Measurements from ENCODE around the gene QPCTL. TPM values are rescaled to one million over a fixed set of nuclear protein-coding genes. Genes with fewer than 3 reads are reported as not detected.

QPCTL gene
- total and polyA plus RNA-seq, 2 of the 13 experiments (the other 11 are each of a cell fraction or from before 2014, with no cell fraction given): 16.0 to 19.1 TPM

DNA sequence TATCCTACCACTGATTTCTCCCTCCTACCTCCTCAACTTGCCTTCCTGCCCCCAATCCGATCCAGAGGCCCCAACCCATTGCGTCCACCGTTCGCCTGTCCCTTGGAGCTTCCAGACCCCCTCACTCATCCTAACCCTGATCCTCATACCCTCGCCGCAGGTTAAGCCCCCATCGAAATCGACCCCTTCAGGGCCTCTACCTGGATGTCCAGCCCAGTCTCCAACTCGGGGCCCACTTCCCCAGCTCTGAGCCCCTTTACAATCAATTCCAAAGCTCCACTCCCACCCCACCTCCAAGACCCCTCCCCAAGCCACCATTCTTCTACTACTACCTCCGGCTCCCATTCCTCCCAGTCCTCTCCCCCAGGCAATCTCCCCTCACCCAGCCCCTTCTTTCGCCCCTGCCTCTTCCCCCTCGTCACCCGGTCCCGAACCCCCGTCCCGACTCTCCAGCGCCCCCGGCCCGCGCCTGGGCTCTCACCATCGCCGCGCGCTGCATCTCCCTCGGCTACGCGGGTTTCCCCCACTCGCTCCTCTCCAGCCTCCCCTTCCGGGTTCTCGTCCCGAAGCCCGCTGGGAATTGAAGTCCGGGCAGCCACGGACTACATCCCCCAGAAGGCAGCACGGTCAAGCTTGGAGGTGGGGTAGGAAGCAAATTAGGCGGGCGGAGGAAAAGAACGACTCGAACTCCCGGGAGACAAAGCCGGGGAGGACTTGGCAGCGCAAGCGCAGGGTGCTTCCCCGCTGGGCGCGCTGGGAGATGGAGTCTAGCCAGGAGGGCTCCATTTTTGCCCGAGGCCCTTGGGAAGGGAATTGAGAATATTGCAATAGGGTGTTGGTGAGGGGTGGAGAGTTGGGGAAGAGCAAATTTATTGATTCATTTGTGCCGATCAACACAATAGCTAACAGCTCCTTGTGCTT, 38.2 kb downstream of the QPCTL start, which contains the start of gene FBXO46 (continued):
- TF ChIP-seq, protein P1, sequence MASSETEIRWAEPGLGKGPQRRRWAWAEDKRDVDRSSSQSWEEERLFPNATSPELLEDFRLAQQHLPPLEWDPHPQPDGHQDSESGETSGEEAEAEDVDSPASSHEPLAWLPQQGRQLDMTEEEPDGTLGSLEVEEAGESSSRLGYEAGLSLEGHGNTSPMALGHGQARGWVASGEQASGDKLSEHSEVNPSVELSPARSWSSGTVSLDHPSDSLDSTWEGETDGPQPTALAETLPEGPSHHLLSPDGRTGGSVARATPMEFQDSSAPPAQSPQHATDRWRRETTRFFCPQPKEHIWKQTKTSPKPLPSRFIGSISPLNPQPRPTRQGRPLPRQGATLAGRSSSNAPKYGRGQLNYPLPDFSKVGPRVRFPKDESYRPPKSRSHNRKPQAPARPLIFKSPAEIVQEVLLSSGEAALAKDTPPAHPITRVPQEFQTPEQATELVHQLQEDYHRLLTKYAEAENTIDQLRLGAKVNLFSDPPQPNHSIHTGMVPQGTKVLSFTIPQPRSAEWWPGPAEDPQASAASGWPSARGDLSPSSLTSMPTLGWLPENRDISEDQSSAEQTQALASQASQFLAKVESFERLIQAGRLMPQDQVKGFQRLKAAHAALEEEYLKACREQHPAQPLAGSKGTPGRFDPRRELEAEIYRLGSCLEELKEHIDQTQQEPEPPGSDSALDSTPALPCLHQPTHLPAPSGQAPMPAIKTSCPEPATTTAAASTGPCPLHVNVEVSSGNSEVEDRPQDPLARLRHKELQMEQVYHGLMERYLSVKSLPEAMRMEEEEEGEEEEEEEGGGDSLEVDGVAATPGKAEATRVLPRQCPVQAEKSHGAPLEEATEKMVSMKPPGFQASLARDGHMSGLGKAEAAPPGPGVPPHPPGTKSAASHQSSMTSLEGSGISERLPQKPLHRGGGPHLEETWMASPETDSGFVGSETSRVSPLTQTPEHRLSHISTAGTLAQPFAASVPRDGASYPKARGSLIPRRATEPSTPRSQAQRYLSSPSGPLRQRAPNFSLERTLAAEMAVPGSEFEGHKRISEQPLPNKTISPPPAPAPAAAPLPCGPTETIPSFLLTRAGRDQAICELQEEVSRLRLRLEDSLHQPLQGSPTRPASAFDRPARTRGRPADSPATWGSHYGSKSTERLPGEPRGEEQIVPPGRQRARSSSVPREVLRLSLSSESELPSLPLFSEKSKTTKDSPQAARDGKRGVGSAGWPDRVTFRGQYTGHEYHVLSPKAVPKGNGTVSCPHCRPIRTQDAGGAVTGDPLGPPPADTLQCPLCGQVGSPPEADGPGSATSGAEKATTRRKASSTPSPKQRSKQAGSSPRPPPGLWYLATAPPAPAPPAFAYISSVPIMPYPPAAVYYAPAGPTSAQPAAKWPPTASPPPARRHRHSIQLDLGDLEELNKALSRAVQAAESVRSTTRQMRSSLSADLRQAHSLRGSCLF (CRISPR knock-in tag; IDR thresholded peaks at IDR 0.05; ENCODE audit: borderline replicate concordance): no peak
- TF ChIP-seq HNF4G (IDR thresholded peaks at IDR 0.05; ENCODE audit: borderline replicate concordance, low read depth, low read length): no peak
- no peak for TF ChIP-seq HNF4G (CRISPR knock-in tag; IDR thresholded peaks at IDR 0.05; ENCODE audit: borderline replicate concordance, low read depth)
- TF ChIP-seq MEIS2 (CRISPR knock-in tag; IDR thresholded peaks at IDR 0.05): no peak
- TF ChIP-seq, protein P2, sequence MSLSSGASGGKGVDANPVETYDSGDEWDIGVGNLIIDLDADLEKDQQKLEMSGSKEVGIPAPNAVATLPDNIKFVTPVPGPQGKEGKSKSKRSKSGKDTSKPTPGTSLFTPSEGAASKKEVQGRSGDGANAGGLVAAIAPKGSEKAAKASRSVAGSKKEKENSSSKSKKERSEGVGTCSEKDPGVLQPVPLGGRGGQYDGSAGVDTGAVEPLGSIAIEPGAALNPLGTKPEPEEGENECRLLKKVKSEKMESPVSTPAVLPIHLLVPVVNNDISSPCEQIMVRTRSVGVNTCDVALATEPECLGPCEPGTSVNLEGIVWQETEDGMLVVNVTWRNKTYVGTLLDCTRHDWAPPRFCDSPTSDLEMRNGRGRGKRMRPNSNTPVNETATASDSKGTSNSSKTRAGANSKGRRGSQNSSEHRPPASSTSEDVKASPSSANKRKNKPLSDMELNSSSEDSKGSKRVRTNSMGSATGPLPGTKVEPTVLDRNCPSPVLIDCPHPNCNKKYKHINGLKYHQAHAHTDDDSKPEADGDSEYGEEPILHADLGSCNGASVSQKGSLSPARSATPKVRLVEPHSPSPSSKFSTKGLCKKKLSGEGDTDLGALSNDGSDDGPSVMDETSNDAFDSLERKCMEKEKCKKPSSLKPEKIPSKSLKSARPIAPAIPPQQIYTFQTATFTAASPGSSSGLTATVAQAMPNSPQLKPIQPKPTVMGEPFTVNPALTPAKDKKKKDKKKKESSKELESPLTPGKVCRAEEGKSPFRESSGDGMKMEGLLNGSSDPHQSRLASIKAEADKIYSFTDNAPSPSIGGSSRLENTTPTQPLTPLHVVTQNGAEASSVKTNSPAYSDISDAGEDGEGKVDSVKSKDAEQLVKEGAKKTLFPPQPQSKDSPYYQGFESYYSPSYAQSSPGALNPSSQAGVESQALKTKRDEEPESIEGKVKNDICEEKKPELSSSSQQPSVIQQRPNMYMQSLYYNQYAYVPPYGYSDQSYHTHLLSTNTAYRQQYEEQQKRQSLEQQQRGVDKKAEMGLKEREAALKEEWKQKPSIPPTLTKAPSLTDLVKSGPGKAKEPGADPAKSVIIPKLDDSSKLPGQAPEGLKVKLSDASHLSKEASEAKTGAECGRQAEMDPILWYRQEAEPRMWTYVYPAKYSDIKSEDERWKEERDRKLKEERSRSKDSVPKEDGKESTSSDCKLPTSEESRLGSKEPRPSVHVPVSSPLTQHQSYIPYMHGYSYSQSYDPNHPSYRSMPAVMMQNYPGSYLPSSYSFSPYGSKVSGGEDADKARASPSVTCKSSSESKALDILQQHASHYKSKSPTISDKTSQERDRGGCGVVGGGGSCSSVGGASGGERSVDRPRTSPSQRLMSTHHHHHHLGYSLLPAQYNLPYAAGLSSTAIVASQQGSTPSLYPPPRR (CRISPR knock-in tag; IDR thresholded peaks at IDR 0.05; ENCODE audit: borderline replicate concordance): no peak
- TF ChIP-seq HDAC1 (CRISPR knock-in tag; IDR thresholded peaks at IDR 0.05): peak; percentile 83
- TF ChIP-seq NFYB (CRISPR knock-in tag; IDR thresholded peaks at IDR 0.05): peak; percentile 47; the same call in 1 of the 2 replicates
- peak; percentile 8; the same call in 1 of the 2 replicates for TF ChIP-seq ZBTB20 (CRISPR knock-in tag; IDR thresholded peaks at IDR 0.05; ENCODE audit: borderline replicate concordance, low read depth)
- TF ChIP-seq KDM6A (CRISPR knock-in tag; IDR thresholded peaks at IDR 0.05; ENCODE audit: low read depth): no peak
- TF ChIP-seq RXRB (CRISPR knock-in tag; IDR thresholded peaks at IDR 0.05; ENCODE audit: borderline replicate concordance): no peak
- TF ChIP-seq AHR (CRISPR knock-in tag; IDR thresholded peaks at IDR 0.05): no peak
- no peak for TF ChIP-seq NR2F6 (IDR thresholded peaks at IDR 0.05)
- TF ChIP-seq NR2F6 (CRISPR knock-in tag; IDR thresholded peaks at IDR 0.05): peak; percentile 6; the same call in 1 of the 2 replicates
- TF ChIP-seq U2AF1 (optimal IDR thresholded peaks at IDR 0.05; ENCODE audit: low read depth, low read length): no peak
- TF ChIP-seq MED8 (CRISPR knock-in tag; IDR thresholded peaks at IDR 0.05; ENCODE audit: insufficient replicate concordance): peak; percentile 47
- no peak for TF ChIP-seq KDM1A (CRISPR knock-in tag; IDR thresholded peaks at IDR 0.05)
- no peak for TF ChIP-seq SYNCRIP (IDR thresholded peaks at IDR 0.05; ENCODE audit: insufficient read depth, low read depth, low read length)
- TF ChIP-seq, protein P3, sequence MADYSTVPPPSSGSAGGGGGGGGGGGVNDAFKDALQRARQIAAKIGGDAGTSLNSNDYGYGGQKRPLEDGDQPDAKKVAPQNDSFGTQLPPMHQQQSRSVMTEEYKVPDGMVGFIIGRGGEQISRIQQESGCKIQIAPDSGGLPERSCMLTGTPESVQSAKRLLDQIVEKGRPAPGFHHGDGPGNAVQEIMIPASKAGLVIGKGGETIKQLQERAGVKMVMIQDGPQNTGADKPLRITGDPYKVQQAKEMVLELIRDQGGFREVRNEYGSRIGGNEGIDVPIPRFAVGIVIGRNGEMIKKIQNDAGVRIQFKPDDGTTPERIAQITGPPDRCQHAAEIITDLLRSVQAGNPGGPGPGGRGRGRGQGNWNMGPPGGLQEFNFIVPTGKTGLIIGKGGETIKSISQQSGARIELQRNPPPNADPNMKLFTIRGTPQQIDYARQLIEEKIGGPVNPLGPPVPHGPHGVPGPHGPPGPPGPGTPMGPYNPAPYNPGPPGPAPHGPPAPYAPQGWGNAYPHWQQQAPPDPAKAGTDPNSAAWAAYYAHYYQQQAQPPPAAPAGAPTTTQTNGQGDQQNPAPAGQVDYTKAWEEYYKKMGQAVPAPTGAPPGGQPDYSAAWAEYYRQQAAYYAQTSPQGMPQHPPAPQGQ (CRISPR knock-in tag; IDR thresholded peaks at IDR 0.05; ENCODE audit: borderline replicate concordance): no peak
